HepG2 (cell line): Measurements from ENCODE around the gene IRAK4. TPM values are rescaled to one million over a fixed set of nuclear protein-coding genes. Genes with fewer than 3 reads are reported as not detected.

Experiments
- DRAP1 ChIP-seq: IDR thresholded peaks from 2 replicates; pipeline ENCODE4 v1.6.1; 2016; ENCODE audit warnings: missing genetic modification reagents, missing compliant biosample characterization
- ELF4 ChIP-seq: sonication (generic); formaldehyde crosslinking; IDR thresholded peaks from 2 replicates; pipeline ENCODE4 v1.5.0; 2020; ENCODE audit warnings: missing genetic modification reagents, mild to moderate bottlenecking, moderate library complexity, borderline replicate concordance
- FOSL2 ChIP-seq: sonication (generic); formaldehyde crosslinking; IDR thresholded peaks from 2 replicates; pipeline ENCODE4 v1.4.0; 2020; ENCODE audit warnings: missing genetic modification reagents
- GATA4 ChIP-seq: sonication (generic); IDR thresholded peaks from 2 replicates; pipeline ENCODE4 v1.6.1; 2016; ENCODE audit warnings: antibody characterized with exemption, low read depth, borderline replicate concordance
- HIVEP1 ChIP-seq: sonication (generic); formaldehyde crosslinking; IDR thresholded peaks from 2 replicates; pipeline ENCODE4 v1.4.0; 2020; ENCODE audit warnings: mild to moderate bottlenecking, missing genetic modification reagents
- KDM5A ChIP-seq: fragments of 200-600 bp; sonication (generic); IDR thresholded peaks from 2 replicates; pipeline ENCODE4 v1.7.0; 2018; ENCODE audit warnings: antibody characterized with exemption, mild to moderate bottlenecking, low read length, borderline replicate concordance
- MED8 ChIP-seq: sonication (generic); formaldehyde crosslinking; IDR thresholded peaks from 2 replicates; pipeline ENCODE4 v1.8.1; 2023; ENCODE audit warnings: mild to moderate bottlenecking, missing genetic modification reagents; ENCODE audit not compliant: insufficient replicate concordance
- MIER2 ChIP-seq: IDR thresholded peaks from 2 replicates; pipeline ENCODE4 v1.6.1; 2016; ENCODE audit warnings: missing biosample characterization, missing genetic modification reagents
- MXD3 ChIP-seq: IDR thresholded peaks from 2 replicates; pipeline ENCODE4 v1.6.1; 2016; ENCODE audit warnings: mild to moderate bottlenecking, missing biosample characterization, missing genetic modification reagents
- NRL ChIP-seq: sonication (generic); formaldehyde crosslinking; IDR thresholded peaks from 2 replicates; pipeline ENCODE4 v1.5.0; 2020; ENCODE audit warnings: missing genetic modification reagents, mild to moderate bottlenecking, moderate library complexity, borderline replicate concordance
- POGK ChIP-seq: sonication (generic); formaldehyde crosslinking; conservative IDR thresholded peaks from 2 replicates; pipeline ENCODE4 v1.8.0; 2022; ENCODE audit warnings: mild to moderate bottlenecking, moderate library complexity, missing genetic modification reagents
- REPIN1 ChIP-seq: sonication (generic); formaldehyde crosslinking; IDR thresholded peaks from 2 replicates; pipeline ENCODE4 v1.8.0; 2022; ENCODE audit warnings: missing genetic modification reagents, low read depth, mild to moderate bottlenecking, borderline replicate concordance
- ZFP36L2 ChIP-seq: sonication (generic); formaldehyde crosslinking; IDR thresholded peaks from 2 replicates; pipeline ENCODE4 v1.4.0; 2020; ENCODE audit warnings: missing genetic modification reagents
- ZNF724P ChIP-seq: sonication (generic); formaldehyde crosslinking; IDR thresholded peaks from 2 replicates; pipeline ENCODE4 v1.8.0; 2022; ENCODE audit warnings: missing genetic modification reagents, borderline replicate concordance
- polyA plus RNA-seq, 8 experiments: library from polyadenylated mRNA; depleted of rRNA in 3 of 8; stranded (reverse) in 7 of 8; unstranded in 1 of 8; fragments of >200 nt; fragmentation: Illumina TruSeq in 4 of 8; extraction: Trizol in 4 of 8; gene quantifications; 2 replicates each; pipeline versions ENCODE4 v1.2.1 to v1.2.3, GENCODE V29; 2011 to 2016; ENCODE audit warnings: low read depth in 4 of 8, missing spikeins in 1 of 8, mixed read lengths in 1 of 8; ENCODE audit not compliant: insufficient read depth in 1 of 8
- total RNA-seq, 5 experiments: library from RNA; depleted of rRNA; stranded (reverse); fragments of >200 nt; fragmentation: Illumina TruSeq; extraction: Trizol; gene quantifications; 2 replicates each; pipeline ENCODE4 v1.2.3, GENCODE V29; 2016; ENCODE audit warnings: low read depth in 1 of 5
- TF ChIP-seq, protein P1 (sequence below): sonication (generic); formaldehyde crosslinking; IDR thresholded peaks from 2 replicates; pipeline ENCODE4 v1.8.1; 2022; ENCODE audit warnings: mild to moderate bottlenecking, missing genetic modification reagents
- TF ChIP-seq, protein P2 (sequence below): sonication (generic); formaldehyde crosslinking; IDR thresholded peaks from 2 replicates; pipeline ENCODE4 v1.5.0; 2020; ENCODE audit warnings: missing genetic modification reagents
- TF ChIP-seq, protein P3 (sequence below), 2 experiments: sonication (generic) in 1 of 2; formaldehyde crosslinking in 1 of 2; IDR thresholded peaks; 2 replicates each; pipeline versions ENCODE4 v1.4.0 to v1.6.1; 2018 to 2020; ENCODE audit warnings: missing genetic modification reagents in 2 of 2, borderline replicate concordance in 1 of 2, low read depth in 1 of 2, mild to moderate bottlenecking in 1 of 2, missing biosample characterization in 1 of 2
- TF ChIP-seq, protein P4 (sequence below): sonication (generic); formaldehyde crosslinking; IDR thresholded peaks from 2 replicates; pipeline ENCODE4 v1.5.0; 2020; ENCODE audit warnings: mild to moderate bottlenecking, missing genetic modification reagents

The IRAK4 gene
- total and polyA plus RNA-seq, 2 of the 13 experiments (the other 11 are each of a cell fraction or from before 2014, with no cell fraction given) = 6.6 to 7.1 TPM

DNA sequence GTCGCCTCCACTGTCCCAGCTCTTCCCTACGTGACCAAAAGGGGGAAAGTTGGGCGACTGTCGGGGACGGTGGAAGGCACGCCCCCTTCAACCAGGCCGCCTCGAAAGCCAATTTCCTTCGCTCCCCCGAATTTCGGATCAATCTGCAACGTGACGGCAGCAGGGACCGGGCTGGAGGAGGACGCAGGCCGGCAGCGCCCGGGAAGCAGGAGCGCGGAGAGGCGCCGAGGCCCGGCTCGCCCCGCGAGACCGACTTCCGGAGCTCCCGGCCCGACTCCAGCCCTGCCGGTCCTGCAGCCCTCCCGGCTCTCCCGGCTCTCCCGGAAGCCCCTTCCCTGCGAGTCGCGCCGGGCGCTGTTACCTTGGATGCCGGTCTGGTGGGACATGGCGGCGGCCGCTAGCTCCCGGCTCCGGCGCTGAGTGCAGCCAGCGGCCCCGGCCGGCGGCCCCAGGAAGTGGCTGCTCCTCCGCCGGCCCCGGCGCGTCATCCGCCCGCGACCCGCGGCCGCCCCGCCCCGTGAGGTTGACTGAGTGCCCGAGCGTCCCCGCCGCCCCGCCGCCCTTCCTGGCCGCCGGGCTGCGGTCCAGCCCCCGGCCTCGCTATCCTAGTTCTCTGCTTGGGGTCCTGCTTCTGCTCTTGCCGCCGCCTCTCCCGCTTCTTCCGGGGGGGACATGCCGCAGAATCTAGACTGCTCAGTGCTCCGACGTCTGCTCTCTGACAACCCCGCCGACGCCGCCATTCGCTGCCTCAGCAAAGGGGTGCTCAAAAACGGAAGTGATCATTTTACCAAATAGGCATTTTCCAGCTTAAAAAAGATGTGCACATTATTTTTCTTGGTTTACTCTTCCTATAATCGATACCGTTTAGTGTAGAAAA, 47.3 kb downstream of the IRAK4 start, which contains the start of gene TWF1 (continued):
- TF ChIP-seq, protein P1, sequence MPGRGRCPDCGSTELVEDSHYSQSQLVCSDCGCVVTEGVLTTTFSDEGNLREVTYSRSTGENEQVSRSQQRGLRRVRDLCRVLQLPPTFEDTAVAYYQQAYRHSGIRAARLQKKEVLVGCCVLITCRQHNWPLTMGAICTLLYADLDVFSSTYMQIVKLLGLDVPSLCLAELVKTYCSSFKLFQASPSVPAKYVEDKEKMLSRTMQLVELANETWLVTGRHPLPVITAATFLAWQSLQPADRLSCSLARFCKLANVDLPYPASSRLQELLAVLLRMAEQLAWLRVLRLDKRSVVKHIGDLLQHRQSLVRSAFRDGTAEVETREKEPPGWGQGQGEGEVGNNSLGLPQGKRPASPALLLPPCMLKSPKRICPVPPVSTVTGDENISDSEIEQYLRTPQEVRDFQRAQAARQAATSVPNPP (CRISPR knock-in tag) = no peak
- TF ChIP-seq GATA4 = no peak
- TF ChIP-seq, protein P2, sequence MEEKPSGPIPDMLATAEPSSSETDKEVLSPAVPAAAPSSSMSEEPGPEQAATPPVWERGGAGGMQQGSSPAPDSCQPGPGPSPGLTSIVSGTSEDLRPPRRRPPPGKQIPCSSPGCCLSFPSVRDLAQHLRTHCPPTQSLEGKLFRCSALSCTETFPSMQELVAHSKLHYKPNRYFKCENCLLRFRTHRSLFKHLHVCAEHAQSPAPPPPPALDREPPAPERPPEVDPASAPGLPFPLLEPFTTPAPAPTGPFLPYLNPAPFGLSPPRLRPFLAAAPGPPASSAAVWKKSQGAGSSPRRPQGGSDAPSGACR = no peak
- TF ChIP-seq, protein P3, sequence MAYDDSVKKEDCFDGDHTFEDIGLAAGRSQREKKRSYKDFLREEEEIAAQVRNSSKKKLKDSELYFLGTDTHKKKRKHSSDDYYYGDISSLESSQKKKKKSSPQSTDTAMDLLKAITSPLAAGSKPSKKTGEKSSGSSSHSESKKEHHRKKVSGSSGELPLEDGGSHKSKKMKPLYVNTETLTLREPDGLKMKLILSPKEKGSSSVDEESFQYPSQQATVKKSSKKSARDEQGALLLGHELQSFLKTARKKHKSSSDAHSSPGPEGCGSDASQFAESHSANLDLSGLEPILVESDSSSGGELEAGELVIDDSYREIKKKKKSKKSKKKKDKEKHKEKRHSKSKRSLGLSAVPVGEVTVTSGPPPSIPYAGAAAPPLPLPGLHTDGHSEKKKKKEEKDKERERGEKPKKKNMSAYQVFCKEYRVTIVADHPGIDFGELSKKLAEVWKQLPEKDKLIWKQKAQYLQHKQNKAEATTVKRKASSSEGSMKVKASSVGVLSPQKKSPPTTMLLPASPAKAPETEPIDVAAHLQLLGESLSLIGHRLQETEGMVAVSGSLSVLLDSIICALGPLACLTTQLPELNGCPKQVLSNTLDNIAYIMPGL (CRISPR knock-in tag; IDR thresholded peaks at IDR 0.05; ENCODE audit: borderline replicate concordance in 1 of 2, low read depth in 1 of 2) = peak in 1 of 2 experiments; percentile 86; a peak in 2 of 4 replicates
- TF ChIP-seq FOSL2 (CRISPR knock-in tag) = peak; percentile 6; the same call in 1 of the 2 replicates
- TF ChIP-seq, protein P4, sequence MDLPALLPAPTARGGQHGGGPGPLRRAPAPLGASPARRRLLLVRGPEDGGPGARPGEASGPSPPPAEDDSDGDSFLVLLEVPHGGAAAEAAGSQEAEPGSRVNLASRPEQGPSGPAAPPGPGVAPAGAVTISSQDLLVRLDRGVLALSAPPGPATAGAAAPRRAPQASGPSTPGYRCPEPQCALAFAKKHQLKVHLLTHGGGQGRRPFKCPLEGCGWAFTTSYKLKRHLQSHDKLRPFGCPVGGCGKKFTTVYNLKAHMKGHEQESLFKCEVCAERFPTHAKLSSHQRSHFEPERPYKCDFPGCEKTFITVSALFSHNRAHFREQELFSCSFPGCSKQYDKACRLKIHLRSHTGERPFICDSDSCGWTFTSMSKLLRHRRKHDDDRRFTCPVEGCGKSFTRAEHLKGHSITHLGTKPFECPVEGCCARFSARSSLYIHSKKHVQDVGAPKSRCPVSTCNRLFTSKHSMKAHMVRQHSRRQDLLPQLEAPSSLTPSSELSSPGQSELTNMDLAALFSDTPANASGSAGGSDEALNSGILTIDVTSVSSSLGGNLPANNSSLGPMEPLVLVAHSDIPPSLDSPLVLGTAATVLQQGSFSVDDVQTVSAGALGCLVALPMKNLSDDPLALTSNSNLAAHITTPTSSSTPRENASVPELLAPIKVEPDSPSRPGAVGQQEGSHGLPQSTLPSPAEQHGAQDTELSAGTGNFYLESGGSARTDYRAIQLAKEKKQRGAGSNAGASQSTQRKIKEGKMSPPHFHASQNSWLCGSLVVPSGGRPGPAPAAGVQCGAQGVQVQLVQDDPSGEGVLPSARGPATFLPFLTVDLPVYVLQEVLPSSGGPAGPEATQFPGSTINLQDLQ (CRISPR knock-in tag) = no peak
- no peak for TF ChIP-seq ZNF724P
- no peak for TF ChIP-seq NRL (CRISPR knock-in tag)
- TF ChIP-seq REPIN1 (CRISPR knock-in tag) = no peak
- TF ChIP-seq DRAP1 (CRISPR knock-in tag) = no peak
- TF ChIP-seq ZFP36L2 = no peak
- TF ChIP-seq MED8 (CRISPR knock-in tag) = no peak
- no peak; the same call in 1 of the 2 replicates for TF ChIP-seq HIVEP1 (CRISPR knock-in tag)
- no peak for TF ChIP-seq MIER2 (CRISPR knock-in tag)
- peak; percentile 30; the same call in 1 of the 2 replicates for TF ChIP-seq POGK
- peak; percentile 23; the same call in 1 of the 2 replicates for TF ChIP-seq KDM5A
- TF ChIP-seq MXD3 (CRISPR knock-in tag) = no peak; the same call in 1 of the 2 replicates
- no peak; the same call in 1 of the 2 replicates for TF ChIP-seq ELF4 (CRISPR knock-in tag)
